ENCODE results near the gene PALM3.

Gene PALM3, protein sequence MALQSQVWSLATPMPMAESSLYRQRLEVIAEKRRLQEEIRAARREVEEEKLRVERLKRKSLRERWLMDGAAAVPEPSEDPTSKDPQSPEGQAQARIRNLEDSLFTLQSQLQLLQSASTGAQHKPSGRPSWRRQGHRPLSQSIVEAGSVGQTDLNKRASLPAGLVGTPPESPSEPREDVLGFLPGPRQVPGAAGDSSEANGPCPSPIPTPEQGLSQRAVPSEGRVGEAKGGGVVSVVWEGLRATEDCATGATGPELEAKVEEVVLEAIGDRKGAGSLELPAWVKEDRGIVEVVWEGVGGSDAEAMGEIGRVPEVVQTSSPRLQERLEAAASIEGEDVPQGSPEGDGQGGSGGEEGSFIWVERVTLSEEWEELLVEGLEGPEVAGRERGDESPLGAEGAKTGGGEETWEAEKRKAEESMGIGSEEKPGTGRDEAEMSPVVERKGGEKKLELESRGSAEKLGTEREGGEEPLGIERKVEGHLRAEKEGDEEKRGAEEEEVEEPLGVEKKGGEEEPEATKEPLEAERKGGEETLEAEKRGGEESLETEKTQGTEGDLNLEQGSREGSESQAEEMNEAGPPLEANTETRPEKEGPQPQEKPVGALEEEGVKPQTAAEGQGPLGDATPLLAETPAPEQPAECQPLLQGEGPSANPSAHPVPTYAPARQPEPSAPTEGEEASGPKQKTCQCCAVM

DNA sequence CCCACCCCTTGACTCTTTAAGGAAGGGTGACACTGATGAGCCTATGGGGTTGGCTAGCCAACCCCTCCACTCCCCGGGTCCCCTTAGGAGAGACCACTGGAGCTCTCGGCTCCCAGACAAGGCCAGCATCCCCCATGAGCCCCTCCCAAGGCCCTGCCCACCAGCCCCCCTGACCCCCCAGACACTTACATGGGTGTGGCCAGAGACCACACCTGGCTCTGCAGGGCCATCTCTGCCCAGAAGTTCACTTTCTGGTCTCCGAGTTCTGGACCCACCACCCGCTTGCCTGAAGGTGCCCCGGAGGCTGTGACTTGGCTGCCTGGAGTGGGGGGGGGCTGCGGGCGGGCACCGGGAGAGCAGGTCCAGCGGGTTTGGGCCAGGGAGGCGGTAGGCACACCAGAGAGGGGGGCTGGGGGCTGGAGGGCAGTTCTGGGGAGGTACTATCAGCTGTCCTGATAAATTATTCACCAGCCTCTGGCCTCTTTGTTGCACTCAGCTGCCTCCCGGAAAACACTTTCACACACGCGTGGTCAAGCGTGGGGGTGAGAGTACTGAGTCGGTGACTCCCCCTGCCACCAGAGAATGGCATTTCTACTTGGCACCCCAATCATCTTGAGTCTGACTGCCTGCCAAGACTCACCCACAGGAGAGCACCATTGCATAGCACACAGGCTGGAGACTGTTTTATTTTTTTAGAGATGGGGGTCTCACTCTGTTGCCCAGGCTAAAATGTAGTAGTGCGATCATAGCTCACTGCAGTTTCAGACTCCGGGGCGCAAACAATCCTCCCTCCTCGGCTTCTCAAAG is at the start of gene PALM3:
TSS of gene PALM3 (minus strand) at position 326 of the 807 bp plus-strand sequence. CDS start at position 230, 96 bp downstream.
- no peak for FAIRE-seq

DNA sequence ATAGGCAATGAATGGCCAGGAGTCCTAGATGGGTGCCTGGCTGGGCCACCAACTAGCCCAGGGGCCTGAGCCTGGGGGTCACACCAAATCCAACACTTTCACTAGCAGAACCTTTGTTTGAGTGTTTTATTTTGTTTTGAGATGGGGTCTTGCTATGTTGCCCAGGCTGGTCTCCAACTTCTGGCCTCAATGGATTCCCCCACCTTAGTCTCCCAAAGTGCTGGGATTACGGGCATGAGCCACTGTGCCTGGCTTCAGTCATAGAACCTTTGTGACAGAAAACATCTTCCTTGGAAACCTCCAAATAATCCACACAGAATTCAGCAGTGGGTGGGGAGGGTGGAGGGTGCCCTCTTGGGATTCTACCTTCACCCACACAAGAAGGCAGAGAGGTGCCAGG is 49.6 kb upstream of the PALM3 start:
- FAIRE-seq, result no peak

DNA sequence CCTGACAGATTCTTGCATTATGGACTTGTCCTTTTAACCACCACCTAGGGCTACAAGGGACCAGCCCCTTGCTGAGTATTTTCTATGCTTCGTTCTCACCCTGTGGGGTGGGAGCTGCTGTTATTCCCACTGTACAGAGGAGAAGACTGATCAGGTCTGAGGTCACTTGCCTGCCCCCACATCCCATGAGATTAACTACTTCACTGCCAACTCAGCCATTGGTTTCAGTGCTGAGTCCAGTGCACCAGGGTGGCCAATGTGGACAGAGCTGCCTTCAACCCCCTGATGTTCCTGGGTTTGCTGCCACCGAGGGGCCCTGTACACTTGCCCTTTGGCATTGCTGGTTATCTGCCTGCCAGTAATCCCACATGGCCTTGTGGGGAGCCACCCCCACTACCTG is 48.8 kb upstream of the PALM3 start:
- FAIRE-seq, result no peak

DNA sequence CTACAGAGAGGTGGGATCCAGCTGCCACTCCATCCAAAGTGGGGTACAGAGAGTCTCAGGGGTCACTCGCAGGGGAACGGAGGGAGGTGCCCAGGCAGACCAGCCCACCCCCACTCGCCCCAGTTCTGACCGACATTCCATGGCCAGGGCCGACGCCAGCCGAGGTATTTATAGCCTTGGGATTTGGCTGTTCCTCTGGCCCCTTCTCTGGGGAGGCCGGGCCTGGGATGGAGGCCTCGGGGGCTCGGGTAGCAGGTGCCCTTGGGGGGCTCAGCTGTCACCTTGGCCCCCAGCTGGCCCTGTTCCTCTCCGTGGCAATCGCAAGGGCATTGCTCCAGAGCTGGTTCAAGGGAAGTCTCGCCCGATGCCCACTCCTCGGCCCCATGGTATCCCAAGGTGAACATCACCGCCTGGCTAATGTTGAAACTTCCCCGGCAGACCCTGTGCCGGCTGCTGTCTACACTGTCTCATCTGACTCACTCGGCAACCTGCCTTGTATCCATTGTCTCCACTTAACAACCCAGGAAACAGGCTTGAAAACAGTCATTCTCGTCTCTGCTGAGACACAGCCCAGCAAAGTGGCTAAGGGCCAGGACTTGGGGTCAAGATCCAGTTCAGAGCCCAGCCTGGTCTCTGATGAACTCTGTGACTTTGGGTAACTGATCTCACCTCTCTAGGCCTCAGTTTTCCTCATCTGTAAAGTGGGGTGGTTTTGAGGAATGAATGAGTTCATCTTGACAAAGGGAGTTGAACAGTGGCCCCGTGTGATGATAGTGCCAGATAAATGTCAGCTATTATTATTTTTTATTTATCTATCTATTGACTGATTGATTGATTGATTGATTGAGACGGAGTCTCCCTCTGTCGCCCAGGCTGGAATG is 45.9 kb upstream of the PALM3 start:
- no peak for FAIRE-seq

DNA sequence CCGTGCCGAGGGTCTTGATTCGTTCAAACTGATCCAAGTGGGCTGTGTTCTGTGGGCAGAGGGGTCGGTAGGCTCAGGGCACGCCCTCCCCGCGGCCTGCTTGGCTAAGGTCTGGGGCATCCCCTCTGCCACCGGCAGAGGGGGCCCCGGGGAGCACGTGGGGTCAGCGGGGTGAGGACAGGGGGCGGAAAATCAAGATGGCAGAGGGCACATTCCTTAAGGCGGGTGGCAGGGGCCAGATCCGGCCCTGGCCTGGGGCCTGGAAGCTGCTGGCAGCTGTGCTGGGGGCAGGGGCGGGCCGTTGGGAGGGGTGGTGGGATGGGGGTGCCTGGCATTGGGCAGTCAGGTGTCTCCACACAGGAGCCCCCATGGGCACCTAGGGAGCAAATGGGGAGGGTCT is 45.0 kb upstream of the PALM3 start:
- no peak for FAIRE-seq

DNA sequence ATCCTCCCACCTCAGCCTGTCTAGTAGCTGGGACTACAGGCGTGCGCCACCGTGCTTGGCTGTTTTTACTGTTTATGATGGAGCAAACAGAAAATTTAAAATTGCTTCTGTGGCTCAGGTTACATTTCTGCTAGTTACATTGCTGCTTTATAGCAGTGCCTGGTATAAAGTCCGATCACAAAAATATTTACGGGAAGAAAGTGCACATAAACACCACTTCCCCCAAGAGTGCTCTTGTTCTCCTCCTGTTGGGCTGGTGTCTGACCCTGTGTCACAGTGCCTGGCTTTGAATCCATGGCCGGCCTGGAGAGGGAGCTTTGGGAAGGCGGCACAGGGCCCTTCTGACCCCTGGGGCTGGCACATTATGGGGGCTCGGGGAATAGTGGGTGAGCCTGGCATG is 43.8 kb upstream of the PALM3 start:
- no peak for FAIRE-seq

DNA sequence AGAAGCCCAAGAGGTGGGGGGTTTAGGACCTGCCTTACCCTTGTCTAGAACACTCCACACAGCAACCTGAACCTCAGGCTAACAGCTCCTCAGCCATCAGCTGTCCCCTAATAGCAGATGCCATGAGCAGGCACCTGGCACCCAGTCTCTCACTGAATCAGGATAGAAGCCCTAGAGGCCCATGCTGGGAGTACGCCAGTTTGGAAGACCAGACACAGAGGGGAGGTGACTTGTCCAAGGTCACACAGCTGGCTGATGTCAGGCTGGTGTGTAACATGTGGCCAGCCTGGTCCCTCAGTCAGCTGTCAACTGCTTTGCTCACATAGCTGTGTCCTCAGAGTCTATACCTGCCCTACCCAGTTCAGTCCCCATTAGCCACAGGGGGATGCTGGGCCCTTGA is 41.4 kb upstream of the PALM3 start:
- no peak for FAIRE-seq

DNA sequence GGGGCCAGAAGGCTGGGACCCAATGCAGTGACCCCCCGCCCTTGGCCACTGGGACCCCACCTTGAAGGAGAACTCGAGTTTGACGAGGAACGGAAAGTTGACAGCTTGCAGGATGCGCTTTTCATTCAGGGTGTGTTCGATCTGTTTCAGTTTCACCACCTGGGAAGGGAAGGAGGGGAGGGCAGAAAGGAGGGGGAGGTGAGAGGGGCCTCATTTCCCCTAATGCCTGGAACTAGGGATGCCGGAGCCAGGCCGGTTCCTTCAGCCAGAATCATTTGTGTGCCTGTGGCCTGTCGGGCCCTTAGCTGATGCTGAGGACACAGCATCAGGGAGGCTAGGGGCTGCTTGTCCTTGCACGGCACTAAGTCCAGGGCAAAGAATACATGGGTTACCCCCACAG is 40.9 kb upstream of the PALM3 start:
- FAIRE-seq, result no peak

DNA sequence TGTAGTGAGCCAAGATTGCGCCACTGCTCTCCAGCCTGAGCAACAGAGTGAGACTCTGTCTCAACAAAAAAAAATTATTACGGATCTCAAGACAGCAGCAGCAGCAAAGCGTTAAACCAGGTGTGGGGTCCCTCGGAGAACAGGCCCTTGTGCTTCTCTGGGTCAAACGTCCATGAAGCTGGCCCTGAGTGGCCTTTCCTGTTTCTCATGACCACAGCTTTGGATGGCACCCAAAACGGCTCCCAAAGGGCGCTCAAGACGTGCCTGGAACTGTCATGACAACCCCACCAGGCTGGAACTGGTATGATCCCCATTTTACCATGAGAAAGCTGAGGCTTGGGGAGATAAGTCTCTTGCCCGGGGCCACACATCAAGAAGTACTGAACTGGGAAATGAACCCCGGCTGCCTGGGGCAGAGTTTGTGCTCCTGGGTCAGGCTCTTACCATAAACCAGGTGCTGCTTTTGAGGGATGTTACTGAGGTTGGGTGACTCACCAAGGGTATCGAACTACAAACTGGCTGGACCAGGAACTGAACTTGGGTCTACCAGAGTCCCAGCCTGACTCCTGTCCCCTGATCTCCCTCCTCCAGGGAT is 40.3 kb upstream of the PALM3 start:
- no peak for FAIRE-seq

DNA sequence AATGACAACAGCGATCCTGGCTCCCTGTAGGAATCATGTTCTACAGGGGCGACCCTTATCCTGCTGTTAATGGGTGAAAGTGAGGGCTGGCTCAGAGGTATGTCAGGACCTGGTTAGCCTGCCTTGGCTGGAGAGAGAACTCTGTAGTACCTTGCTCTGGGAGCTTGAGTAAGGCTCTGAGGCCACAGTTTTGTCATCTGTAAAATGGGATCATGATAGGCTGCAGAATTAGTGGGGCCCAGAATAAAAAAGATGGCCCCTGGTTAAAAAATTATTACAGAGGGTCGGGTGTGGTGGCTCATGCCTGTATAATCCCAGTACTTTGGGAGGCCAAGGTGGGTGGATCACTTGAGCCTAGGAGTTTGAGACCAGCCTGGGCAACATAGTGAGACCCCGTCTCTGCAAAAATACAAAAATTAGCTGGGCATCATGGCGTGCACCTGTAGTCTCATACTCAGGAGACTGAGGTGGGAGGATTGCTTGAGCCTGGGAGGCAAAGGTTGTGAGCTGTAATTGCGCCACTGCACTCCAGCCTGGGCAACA is 39.2 kb upstream of the PALM3 start:
- FAIRE-seq, result no peak

DNA sequence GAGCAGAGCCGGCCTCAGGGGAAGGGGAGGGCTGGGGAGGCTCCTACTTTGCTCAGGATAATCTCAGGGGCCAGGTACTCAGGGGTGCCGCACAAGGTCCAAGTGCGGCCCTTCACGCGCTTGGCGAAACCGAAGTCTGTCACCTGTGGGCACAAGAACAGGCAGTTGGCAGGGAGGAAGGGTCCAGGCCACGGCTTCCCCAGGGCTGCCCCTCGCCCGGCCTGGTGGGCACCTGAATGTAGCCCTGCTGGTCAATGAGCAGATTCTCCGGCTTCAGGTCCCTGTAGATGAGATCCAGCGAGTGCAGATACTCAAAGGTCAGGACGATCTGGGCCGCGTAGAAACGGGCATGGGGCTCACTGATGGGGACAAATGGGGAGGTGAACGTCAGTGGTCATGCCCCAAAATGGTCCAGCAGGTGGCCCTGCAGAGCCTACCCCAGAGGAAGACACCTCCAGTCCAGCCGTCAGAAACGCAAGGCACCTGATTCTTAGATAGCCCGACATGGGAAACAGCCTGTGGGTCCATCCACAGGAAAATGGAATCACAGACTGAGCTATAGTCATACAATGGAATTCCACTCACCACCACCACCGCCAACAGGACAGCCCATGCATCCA is 35.8 kb upstream of the PALM3 start:
- no peak for FAIRE-seq

DNA sequence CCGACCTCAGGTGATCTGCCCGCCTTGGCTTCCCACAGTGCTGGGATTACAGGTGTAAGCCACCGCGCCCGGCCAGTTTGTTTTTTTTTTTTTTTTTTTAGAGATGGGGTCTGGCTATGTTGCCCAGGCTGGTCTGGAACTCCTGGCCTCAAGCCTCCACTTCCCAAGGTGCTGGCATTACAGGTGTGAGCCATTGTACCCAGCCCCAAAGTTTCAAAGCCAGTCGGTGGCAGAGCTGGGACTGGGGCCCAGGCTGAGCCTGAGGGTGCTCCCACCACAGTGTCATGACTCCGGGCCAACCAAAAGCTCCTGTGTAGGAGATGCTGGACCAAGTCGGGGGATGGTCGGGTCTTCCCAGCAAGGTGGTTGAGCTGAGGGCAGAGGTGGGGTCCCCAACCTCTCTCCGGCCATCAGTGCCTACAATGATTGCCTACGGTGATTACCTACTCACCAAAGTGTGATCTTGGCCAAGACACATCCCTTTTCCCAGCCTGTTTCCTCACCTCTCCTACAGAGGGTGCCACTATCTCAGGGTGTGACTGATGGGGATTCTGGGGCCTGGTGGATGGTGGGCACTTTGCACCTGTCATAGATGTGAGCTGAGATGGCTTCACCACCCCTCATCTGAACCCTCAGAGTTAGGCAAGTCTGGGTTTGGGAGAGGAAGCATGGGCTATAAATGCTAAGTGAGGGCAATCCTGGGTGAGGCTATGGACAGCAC is 34.6 kb upstream of the PALM3 start:
- no peak for FAIRE-seq

DNA sequence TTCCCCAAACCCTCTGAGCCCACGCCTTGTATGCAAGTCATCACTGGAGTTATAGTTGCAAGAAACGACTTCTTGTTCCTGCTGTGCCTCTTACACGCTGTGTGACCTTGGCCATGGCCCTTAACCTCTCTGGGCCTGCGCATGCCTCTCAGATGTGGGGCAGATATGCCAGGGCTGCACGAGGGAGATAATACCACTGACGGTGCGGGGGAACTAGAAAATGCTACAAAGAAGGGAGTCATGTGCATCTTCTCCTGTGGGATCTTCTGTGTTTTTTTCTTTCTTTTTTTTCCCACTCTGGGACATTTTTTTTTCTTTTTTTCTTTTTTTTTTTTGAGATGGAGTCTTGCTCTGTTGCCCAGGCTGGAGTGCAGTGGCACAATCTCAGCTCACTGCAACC is 33.0 kb upstream of the PALM3 start:
- no peak for FAIRE-seq

DNA sequence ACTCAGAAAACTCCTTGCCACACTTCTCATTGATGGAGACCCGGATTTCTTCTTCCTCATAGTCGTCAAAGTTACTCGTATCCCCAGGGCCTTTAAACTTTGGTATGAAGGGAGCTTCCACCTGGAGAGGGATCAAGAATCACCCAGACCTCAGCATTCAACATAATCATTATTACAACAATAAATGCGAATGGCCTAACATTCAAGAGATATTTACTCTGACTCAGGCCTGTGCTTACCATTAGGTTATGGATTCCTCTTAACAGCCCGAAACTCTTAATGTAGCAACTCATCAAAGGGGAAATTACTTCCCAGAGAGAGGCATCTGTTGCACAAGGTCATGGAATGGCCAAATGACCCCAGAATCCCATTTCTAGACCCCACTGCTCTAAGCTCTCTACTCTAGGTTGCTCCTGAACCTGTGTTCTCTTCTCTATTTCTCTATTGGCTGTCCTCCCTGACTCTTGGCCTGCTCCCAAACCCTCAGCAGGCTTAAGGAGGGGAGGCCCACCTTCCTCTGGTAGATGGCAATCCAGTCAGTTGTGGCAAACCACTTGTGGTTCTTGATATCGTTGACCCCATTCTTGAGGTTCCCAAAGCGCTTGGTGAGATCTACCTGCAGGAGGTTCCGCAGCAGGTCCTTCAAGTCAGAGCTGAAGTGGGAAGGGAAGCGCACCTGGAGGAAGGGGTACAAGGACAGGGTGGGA is 31.4 kb upstream of the PALM3 start:
- no peak for FAIRE-seq

DNA sequence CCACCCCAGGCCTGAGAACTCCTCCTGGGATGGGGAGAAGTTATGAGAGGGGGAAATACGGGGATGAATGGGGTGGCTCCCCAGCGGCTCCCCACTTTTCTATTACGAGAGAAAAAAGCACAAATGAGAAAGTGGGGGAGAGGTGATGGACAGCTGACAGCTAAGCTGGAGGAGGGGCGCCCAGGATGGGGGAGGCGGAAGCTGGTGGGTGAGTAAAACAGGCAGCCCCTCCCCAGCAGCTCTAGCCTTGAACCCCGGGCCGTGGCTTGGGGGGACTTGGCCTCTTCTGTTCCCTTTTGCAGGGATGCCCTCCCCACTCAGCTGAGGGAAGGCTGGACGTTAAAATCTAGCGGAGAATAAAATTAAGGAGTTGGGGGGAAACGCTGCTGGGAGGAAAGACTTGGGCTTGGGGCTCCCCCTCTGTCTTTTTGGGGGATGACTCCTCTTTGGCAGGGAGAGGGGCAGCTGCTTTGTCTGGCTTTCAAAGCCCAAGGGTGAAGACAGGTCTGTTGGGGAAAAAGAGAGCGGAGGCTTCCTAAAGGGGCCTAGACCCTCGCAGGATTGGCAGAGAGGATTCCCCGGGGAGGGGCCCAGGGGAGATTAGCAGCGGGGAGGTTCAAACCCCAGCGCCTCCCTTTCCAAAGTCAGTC is 30.1 kb upstream of the PALM3 start:
- no peak for FAIRE-seq

DNA sequence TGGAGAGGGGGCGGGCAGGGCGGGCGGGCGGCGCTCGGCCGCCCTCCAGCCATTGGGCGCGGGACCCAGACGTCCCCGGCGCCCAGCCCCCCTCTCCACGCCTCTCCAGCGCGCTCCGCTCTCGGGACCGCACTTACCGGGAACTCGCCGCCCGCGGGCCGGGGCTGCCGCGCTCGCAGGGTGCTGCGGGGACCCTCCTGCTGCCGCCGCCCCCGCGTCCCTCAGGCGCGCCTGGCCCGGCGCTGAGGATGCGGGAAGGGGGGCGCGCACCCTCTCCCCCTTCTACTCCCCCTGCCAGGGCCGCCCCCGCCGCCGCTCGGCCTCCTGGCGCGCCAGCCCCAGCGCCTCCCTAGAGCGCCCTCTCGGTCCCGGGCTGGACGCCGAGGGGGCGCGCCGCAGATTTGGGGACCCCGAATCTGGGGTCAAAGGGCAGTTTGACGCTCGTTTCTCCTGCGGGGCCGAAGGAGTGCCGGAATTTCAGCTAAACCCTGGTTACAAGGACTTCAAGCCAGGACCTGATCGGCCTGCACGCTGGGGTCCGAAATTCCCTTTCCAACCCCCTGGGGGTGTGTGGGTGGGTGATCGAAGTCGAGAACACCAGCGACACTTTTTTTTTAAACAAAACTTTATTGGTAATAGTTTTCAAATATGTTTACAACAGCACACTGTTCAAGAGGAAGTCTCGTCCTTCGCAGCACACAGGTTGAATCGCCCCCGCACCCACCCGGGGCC is 29.4 kb upstream of the PALM3 start:
- FAIRE-seq, result no peak

DNA sequence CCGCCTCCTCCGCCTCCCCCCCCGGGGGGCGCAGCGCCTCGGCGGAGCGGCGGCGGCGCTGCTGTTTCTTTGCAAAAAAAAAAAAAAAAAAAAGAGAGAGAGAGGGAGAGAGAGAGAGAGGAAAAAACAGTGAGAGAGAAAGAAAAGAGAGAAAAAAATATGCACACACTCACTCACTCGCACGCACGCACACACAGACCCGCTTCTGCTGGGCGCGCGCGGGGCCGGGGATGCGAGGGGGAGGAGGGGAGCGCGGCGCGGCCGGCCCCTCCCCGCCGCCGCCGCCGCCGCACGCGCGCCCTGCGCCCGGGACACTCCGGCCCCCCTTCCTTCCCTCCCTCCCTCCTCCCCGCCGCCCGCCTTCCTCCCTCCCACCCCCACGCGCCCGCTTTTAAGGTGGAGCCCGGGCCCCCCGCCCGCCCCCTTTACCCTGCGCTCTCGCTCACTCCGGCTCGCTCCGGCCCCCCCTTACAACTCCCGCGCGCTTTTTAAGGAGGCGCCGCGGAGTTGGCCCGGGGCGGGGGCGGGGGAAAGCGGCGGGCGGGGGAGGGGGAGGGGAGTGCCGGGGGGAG is 28.7 kb upstream of the PALM3 start, which contains the start of gene SAMD1:
TSS of gene SAMD1 (minus strand) at position 243 of the 572 bp plus-strand sequence.
- FAIRE-seq, result no peak

All from endometrium (tissue), 2 donors.